ENCODE results near the gene MALAT1. TPM values are rescaled to one million over a fixed set of nuclear protein-coding genes. Genes with fewer than 3 reads are reported as not detected.

The MALAT1 gene
- total and polyA plus RNA-seq, 10 of the 15 experiments (the other 5 are each of a cell fraction or from before 2014, with no cell fraction given), result 448 to 8,160 (median 2,019) TPM

DNA sequence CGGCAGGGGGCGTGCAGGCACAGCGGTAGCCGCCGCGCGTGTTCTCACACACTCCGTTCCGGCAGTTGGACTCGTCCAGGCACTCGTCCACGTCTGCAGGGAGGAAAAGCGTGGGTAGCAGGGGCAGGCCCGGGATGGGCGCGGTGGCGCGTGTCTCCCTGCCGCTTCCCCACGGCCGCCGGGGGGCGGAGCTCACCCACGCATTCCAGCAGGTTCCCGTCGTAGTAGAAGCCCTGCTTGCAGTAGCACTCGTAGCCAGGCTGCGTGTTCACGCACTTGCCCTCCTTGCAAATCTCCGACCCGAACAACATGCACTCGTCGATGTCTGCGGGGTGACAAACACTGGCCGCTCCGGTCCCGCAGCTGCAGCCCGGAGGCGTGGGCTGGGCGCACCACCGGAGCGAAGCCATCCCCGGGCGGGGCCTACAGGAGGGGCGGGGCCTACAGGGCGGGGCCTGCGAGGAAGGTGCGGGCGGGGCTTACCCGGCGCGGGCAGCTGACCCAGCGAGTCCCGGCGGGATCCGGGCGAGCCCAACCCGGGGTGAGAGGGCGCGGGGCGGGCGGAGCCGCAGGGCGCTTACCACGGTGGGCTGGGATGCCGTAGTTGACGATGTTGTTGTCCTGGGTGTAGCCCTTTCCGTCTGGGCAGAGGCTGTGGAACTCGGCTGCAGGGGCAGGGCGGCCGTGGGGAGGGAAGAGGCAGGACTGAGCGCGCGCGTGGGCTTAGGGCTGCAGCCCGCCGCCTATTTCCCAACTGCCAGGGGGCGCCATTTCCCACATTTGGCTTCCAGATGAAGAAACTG lies 41.6 kb downstream of the MALAT1 start (continued):
- TF ChIP-seq EP300 (IDR thresholded peaks at IDR 0.05; ENCODE audit: borderline replicate concordance in 1 of 2, control insufficient read depth in 1 of 2, low read depth in 2 of 2, low read length in 2 of 2), result no peak
- TF ChIP-seq CEBPB (IDR thresholded peaks at IDR 0.05; ENCODE audit: borderline replicate concordance in 1 of 2, low read depth in 2 of 2, low read length in 2 of 2), result no peak
- 0 out of 2 replicates have a peak, but pooled peaks have one; percentile 7 for TF ChIP-seq TCF3 (IDR thresholded peaks at IDR 0.05; ENCODE audit: borderline replicate concordance, insufficient read depth, low read depth, low read length)
- TF ChIP-seq, protein P1, sequence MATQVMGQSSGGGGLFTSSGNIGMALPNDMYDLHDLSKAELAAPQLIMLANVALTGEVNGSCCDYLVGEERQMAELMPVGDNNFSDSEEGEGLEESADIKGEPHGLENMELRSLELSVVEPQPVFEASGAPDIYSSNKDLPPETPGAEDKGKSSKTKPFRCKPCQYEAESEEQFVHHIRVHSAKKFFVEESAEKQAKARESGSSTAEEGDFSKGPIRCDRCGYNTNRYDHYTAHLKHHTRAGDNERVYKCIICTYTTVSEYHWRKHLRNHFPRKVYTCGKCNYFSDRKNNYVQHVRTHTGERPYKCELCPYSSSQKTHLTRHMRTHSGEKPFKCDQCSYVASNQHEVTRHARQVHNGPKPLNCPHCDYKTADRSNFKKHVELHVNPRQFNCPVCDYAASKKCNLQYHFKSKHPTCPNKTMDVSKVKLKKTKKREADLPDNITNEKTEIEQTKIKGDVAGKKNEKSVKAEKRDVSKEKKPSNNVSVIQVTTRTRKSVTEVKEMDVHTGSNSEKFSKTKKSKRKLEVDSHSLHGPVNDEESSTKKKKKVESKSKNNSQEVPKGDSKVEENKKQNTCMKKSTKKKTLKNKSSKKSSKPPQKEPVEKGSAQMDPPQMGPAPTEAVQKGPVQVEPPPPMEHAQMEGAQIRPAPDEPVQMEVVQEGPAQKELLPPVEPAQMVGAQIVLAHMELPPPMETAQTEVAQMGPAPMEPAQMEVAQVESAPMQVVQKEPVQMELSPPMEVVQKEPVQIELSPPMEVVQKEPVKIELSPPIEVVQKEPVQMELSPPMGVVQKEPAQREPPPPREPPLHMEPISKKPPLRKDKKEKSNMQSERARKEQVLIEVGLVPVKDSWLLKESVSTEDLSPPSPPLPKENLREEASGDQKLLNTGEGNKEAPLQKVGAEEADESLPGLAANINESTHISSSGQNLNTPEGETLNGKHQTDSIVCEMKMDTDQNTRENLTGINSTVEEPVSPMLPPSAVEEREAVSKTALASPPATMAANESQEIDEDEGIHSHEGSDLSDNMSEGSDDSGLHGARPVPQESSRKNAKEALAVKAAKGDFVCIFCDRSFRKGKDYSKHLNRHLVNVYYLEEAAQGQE (IDR thresholded peaks at IDR 0.05; ENCODE audit: low read depth, low read length), result no peak
- no peak for TF ChIP-seq NFYA (IDR thresholded peaks at IDR 0.05; ENCODE audit: borderline replicate concordance, low read depth, low read length)
- no peak for TF ChIP-seq KLF5 (IDR thresholded peaks at IDR 0.05; ENCODE audit: partially characterized antibody)
- TF ChIP-seq, protein P2, sequence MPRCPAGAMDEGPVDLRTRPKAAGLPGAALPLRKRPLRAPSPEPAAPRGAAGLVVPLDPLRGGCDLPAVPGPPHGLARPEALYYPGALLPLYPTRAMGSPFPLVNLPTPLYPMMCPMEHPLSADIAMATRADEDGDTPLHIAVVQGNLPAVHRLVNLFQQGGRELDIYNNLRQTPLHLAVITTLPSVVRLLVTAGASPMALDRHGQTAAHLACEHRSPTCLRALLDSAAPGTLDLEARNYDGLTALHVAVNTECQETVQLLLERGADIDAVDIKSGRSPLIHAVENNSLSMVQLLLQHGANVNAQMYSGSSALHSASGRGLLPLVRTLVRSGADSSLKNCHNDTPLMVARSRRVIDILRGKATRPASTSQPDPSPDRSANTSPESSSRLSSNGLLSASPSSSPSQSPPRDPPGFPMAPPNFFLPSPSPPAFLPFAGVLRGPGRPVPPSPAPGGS (IDR thresholded peaks at IDR 0.05; ENCODE audit: borderline replicate concordance, insufficient read depth, low read depth, low read length, poor library complexity, severe bottlenecking), result peak; percentile 14
- TF ChIP-seq EGR1 (IDR thresholded peaks at IDR 0.05; ENCODE audit: borderline replicate concordance in 1 of 2, low read depth in 2 of 2, low read length in 2 of 2), result peak; percentile 61 to 93
- no peak for TF ChIP-seq JUNB (IDR thresholded peaks at IDR 0.05)
- no peak for TF ChIP-seq RAD51 (IDR thresholded peaks at IDR 0.05)
- TF ChIP-seq ZBED1 (IDR thresholded peaks at IDR 0.05; ENCODE audit: borderline replicate concordance), result no peak
- peak; percentile 32; the same call in 1 of the 2 replicates for TF ChIP-seq MXI1 (IDR thresholded peaks at IDR 0.05; ENCODE audit: low read depth, low read length)
- TF ChIP-seq, protein P3, sequence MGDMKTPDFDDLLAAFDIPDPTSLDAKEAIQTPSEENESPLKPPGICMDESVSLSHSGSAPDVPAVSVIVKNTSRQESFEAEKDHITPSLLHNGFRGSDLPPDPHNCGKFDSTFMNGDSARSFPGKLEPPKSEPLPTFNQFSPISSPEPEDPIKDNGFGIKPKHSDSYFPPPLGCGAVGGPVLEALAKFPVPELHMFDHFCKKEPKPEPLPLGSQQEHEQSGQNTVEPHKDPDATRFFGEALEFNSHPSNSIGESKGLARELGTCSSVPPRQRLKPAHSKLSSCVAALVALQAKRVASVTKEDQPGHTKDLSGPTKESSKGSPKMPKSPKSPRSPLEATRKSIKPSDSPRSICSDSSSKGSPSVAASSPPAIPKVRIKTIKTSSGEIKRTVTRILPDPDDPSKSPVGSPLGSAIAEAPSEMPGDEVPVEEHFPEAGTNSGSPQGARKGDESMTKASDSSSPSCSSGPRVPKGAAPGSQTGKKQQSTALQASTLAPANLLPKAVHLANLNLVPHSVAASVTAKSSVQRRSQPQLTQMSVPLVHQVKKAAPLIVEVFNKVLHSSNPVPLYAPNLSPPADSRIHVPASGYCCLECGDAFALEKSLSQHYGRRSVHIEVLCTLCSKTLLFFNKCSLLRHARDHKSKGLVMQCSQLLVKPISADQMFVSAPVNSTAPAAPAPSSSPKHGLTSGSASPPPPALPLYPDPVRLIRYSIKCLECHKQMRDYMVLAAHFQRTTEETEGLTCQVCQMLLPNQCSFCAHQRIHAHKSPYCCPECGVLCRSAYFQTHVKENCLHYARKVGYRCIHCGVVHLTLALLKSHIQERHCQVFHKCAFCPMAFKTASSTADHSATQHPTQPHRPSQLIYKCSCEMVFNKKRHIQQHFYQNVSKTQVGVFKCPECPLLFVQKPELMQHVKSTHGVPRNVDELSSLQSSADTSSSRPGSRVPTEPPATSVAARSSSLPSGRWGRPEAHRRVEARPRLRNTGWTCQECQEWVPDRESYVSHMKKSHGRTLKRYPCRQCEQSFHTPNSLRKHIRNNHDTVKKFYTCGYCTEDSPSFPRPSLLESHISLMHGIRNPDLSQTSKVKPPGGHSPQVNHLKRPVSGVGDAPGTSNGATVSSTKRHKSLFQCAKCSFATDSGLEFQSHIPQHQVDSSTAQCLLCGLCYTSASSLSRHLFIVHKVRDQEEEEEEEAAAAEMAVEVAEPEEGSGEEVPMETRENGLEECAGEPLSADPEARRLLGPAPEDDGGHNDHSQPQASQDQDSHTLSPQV (IDR thresholded peaks at IDR 0.05), result no peak
- TF ChIP-seq TAF1 (IDR thresholded peaks at IDR 0.05; ENCODE audit: borderline replicate concordance, low read depth, low read length), result no peak; the same call in 1 of the 2 replicates
- peak; percentile 91 for TF ChIP-seq IKZF1 (conservative IDR thresholded peaks at IDR 0.05)
- TF ChIP-seq RBBP5 (conservative IDR thresholded peaks at IDR 0.05), result no peak
- TF ChIP-seq SUZ12 (IDR thresholded peaks at IDR 0.05; ENCODE audit: unreplicated experiment), result no peak
- no peak for TF ChIP-seq ZNF217 (IDR thresholded peaks at IDR 0.05)
- TF ChIP-seq BACH1 (IDR thresholded peaks at IDR 0.05; ENCODE audit: borderline replicate concordance), result peak; percentile 94
- TF ChIP-seq TCF7 (IDR thresholded peaks at IDR 0.05; ENCODE audit: borderline replicate concordance), result no peak
- no peak for TF ChIP-seq HDAC6 (IDR thresholded peaks at IDR 0.05; ENCODE audit: unreplicated experiment)

All from GM12878 (cell line).